MCF 10A (cell line): ENCODE measurements around the gene AKAP1. TPM values are rescaled to one million over a fixed set of nuclear protein-coding genes. Genes with fewer than 3 reads are reported as not detected.

Experiments used
- BruUV-seq: library from RNA; stranded (reverse); fragments of 400-500 nt; replicated peaks from 2 replicates; lab custom pipeline; 2021; lab: Mats Ljungman, UMichigan
- CTCF ChIA-PET: fragments of 300-600 bp; sonication (Branson Sonifier 250); formaldehyde crosslinking; extraction: SDS; loops from one replicate; lab custom pipeline; 2021; ENCODE audit warnings: antibody characterized with exemption, inconsistent platforms; lab: Yijun Ruan, JAX
- POLR2A ChIA-PET: fragments of 300-600, 350-650 bp; sonication (Branson Sonifier 250); formaldehyde crosslinking; extraction: SDS; loops from one replicate; lab custom pipeline; 2020; ENCODE audit warnings: antibody characterized with exemption, inconsistent platforms; lab: Yijun Ruan, JAX
- DNase-seq: peaks from one replicate; pipeline ENCODE4 v3.0.0-alpha.2; 2018; ENCODE audit not compliant: unreplicated experiment
- H3K27ac Mint-ChIP-seq: one replicate; pipeline ENCODE4 v1.8.0; 2022; ENCODE audit warnings: mild to moderate bottlenecking, low read depth, mixed read lengths; ENCODE audit not compliant: unreplicated experiment
- H3K27me3 Mint-ChIP-seq: one replicate; pipeline ENCODE4 v1.8.0; 2022; ENCODE audit warnings: mixed read lengths; ENCODE audit not compliant: insufficient read depth, unreplicated experiment
- H3K36me3 Mint-ChIP-seq: one replicate; pipeline ENCODE4 v1.8.0; 2022; ENCODE audit warnings: mild to moderate bottlenecking, moderate library complexity, mixed read lengths; ENCODE audit not compliant: insufficient read depth, unreplicated experiment
- H3K4me1 Mint-ChIP-seq: one replicate; pipeline ENCODE4 v1.8.0; 2022; ENCODE audit warnings: mixed read lengths; ENCODE audit not compliant: insufficient read depth, unreplicated experiment
- H3K4me3 Mint-ChIP-seq: one replicate; pipeline ENCODE4 v1.8.0; 2022; ENCODE audit warnings: mild to moderate bottlenecking, moderate library complexity, mixed read lengths; ENCODE audit not compliant: unreplicated experiment
- H3K9me3 Mint-ChIP-seq: one replicate; pipeline ENCODE4 v1.8.0; 2022; ENCODE audit warnings: mixed read lengths; ENCODE audit not compliant: unreplicated experiment
- intact Hi-C: fragments of 100-400 bp; cut with micrococcal nuclease; formaldehyde crosslinking; loops from 2 replicates; pipeline ENCODE4 v1.14.1; 2022
- total RNA-seq: library from RNA; stranded (reverse); gene quantifications from 2 replicates; pipeline ENCODE4 v1.2.3, GENCODE V29; 2022
- TF ChIP-seq, protein P1 (sequence below): fragments of 200-600 bp; IDR thresholded peaks from one replicate; pipeline ENCODE4 v1.8.0; 2022; ENCODE audit warnings: antibody characterized with exemption, mild to moderate bottlenecking; ENCODE audit not compliant: unreplicated experiment

The AKAP1 gene
- total RNA-seq, 1 experiment from 2014 or later, result 32.4 TPM

DNA sequence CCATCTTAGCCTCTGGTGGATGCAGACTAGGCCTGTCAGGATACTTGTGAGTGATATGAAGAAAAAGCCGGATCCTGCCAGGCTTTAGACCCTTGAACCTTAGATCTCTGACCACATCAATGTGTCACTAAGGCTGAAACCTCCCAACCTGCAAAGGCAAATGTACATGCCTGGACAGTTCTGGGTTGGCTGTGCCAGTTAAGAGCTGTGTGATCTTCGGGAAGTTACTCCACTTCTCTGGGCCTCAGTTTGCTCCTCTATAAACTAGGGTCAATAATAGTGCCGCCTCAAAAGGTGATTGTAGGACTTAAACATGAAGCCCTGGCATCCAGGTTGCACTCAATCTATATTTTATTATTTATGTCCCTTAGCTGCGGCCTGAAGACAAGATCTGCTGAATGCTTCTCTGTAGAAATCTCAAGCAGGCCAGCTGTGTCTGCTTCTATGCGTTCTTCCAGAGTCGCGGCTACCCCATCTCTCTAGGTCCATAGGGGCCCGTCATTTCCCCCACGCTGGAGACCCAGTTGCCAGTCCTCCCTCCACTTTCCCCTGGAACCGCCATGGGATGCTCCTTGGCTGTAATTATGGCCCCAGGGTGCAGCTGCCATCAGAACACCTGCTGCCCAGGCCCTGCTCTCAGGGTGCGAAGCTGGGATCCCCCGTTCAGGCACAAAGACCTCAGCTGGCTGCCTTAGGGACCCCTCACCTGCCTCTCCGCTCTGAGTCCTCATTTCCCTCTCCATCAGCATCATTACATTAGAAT, 50.2 kb downstream of the AKAP1 start:
- Mint-ChIP-seq H3K9me3 (no peaks in the 10 kb centered on the region), H3K36me3 (no peaks in the 10 kb centered on the region), H3K27ac (peak overlapping the region; percentile 7), H3K4me3 (no peak overlapping the region), H3K27me3 (no peaks in the 10 kb centered on the region), H3K4me1 (peaks cover 5% of the 10 kb centered on the region)
- DNase-seq, result no peak
- CTCF ChIA-PET, result interaction anchor here (0.5 to 2.3 kb wide), 6 partner anchors 108 to 700 kb away, joined by 3 to 8 read pairs (median 4); no protein-coding TSS in a partner anchor
- POLR2A ChIA-PET, result interaction anchor here (1.2 kb wide), 1 partner anchor 123 kb away, joined by 3 read pairs; no protein-coding TSS in a partner anchor
- intact Hi-C loops, result loop anchor here (10.0 kb wide), 1 partner anchor 980 kb away; no protein-coding TSS in a partner anchor
- no TSS peak for BruUV-seq
- TF ChIP-seq, protein P1, sequence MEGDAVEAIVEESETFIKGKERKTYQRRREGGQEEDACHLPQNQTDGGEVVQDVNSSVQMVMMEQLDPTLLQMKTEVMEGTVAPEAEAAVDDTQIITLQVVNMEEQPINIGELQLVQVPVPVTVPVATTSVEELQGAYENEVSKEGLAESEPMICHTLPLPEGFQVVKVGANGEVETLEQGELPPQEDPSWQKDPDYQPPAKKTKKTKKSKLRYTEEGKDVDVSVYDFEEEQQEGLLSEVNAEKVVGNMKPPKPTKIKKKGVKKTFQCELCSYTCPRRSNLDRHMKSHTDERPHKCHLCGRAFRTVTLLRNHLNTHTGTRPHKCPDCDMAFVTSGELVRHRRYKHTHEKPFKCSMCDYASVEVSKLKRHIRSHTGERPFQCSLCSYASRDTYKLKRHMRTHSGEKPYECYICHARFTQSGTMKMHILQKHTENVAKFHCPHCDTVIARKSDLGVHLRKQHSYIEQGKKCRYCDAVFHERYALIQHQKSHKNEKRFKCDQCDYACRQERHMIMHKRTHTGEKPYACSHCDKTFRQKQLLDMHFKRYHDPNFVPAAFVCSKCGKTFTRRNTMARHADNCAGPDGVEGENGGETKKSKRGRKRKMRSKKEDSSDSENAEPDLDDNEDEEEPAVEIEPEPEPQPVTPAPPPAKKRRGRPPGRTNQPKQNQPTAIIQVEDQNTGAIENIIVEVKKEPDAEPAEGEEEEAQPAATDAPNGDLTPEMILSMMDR, result no peak

DNA sequence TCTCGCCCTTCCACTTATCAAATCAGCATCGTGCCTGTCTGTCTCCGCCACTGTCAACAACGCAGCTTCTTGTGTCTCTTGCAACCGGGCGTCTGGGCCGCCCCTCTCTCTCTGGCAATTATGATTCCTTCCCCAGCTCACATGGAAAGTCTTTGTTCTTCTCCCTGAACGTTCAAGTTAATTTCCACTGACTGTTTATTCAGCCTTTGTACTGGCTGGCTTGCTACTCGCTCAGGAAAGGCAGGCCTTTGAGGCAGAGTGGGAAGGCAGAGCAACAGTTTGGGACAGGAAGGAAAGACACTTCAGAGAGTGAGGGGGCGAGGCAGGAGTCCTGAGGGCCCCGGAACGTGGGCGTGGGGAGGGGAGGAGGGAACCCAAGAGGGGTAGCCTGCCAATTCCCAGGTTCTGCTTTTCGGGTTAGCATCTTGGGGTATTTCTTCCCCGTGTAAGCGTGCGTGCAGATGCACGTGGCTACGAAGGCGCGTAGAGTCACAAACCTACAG, 50.8 kb downstream of the AKAP1 start:
- BruUV-seq, result no TSS peak
- TF ChIP-seq, protein P1, result no peak
- DNase-seq, result no peak
- Mint-ChIP-seq H3K27me3 (no peaks in the 10 kb centered on the region), H3K27ac (peak overlapping the region; percentile 7), H3K9me3 (no peaks in the 10 kb centered on the region), H3K4me3 (no peak overlapping the region), H3K4me1 (peaks cover under 1% of the 10 kb centered on the region), H3K36me3 (no peaks in the 10 kb centered on the region)
- CTCF ChIA-PET, result interaction anchor here (0.6 to 2.3 kb wide), 6 partner anchors 107 to 699 kb away, joined by 3 to 8 read pairs (median 4); no protein-coding TSS in a partner anchor
- intact Hi-C loops, result loop anchor here (10.0 kb wide), 1 partner anchor 979 kb away; no protein-coding TSS in a partner anchor
- POLR2A ChIA-PET, result interaction anchor here (1.2 kb wide), 1 partner anchor 122 kb away, joined by 3 read pairs; no protein-coding TSS in a partner anchor

DNA sequence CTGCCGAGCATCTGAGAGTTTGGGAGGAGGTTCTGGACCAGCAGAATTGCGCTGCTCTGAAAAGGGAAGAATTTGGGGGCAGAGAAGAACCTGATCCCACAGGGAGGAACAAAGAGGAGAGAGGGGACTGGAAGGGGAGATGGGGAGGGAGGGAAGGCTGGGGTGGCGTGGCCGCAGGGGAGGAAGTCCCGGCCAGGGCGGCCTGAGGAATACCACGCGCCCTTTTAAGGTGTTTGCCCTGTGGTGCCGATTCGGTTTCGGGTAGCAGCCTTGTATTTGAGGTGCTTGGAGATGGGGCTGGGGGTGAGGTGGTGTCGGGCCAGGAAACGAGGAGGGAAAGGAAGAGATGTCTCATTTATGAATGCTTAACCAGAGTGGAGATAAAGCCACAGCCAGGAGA, 51.3 kb downstream of the AKAP1 start:
- no TSS peak for BruUV-seq
- Mint-ChIP-seq H3K27me3 (no peaks in the 10 kb centered on the region), H3K36me3 (no peaks in the 10 kb centered on the region), H3K4me1 (no peaks in the 10 kb centered on the region), H3K4me3 (no peak overlapping the region), H3K27ac (no peak overlapping the region), H3K9me3 (no peaks in the 10 kb centered on the region)
- TF ChIP-seq, protein P1, result no peak
- ChIA-PET POLR2A (interaction anchor here (1.2 kb wide), 1 partner anchor 121 kb away, joined by 3 read pairs; no protein-coding TSS in a partner anchor), CTCF (interaction anchor here (1.2 to 2.3 kb wide), 2 partner anchors 106 to 121 kb away, joined by 3 to 8 read pairs; no protein-coding TSS in a partner anchor)
- intact Hi-C loops, result loop anchor here (10.0 kb wide), 1 partner anchor 978 kb away; no protein-coding TSS in a partner anchor
- DNase-seq, result no peak
